GM23338 (cell line): ENCODE results near the gene OR10D3. TPM values are rescaled to one million over a fixed set of nuclear protein-coding genes. Genes with fewer than 3 reads are reported as not detected.

Source experiments
- ATAC-seq: fragments of 200-7000 bp; cut with Tn5 transposase; 3 replicates; pipeline ENCODE4 v1.9.1; 2020
- DNase-seq: peaks from one replicate; pipeline ENCODE4 v3.0.0-alpha.2; 2015; ENCODE audit warnings: low spot score
- H2AFZ ChIP-seq: fragments of 200-600 bp; sonication (generic); 2 replicates; pipeline ENCODE4 v1.8.0; 2016; ENCODE audit warnings: antibody characterized with exemption, mild to moderate bottlenecking, moderate library complexity
- H3F3A ChIP-seq: fragments of 200-600 bp; sonication (generic); replicated peaks from 2 replicates; pipeline ENCODE4 v1.8.0; 2017; ENCODE audit warnings: antibody characterized with exemption, mixed run types, low read depth
- H3K27ac ChIP-seq: fragments of 200-600 bp; sonication (generic); 2 replicates; pipeline ENCODE4 v1.6.1; 2016; ENCODE audit warnings: low read depth
- H3K27me3 ChIP-seq: fragments of 200-600 bp; sonication (generic); 2 replicates; pipeline ENCODE4 v1.8.0; 2016; ENCODE audit warnings: mild to moderate bottlenecking, mixed run types, moderate library complexity; ENCODE audit not compliant: insufficient read depth
- H3K36me3 ChIP-seq: fragments of 200-600 bp; sonication (generic); 2 replicates; pipeline ENCODE4 v1.8.0; 2016; ENCODE audit warnings: mild to moderate bottlenecking; ENCODE audit not compliant: insufficient read depth
- H3K4me1 ChIP-seq: fragments of 200-600 bp; sonication (generic); 2 replicates; pipeline ENCODE4 v1.8.0; 2016; ENCODE audit warnings: mild to moderate bottlenecking, moderate library complexity; ENCODE audit not compliant: insufficient read depth
- H3K4me2 ChIP-seq: fragments of 200-600 bp; sonication (generic); 2 replicates; pipeline ENCODE4 v1.7.1; 2017; ENCODE audit warnings: mixed run types
- H3K4me3 ChIP-seq: fragments of 200-600 bp; sonication (generic); 2 replicates; pipeline ENCODE4 v1.6.1; 2016; ENCODE audit warnings: mixed run types
- H3K79me2 ChIP-seq: fragments of 200-600 bp; sonication (generic); replicated peaks from 2 replicates; pipeline ENCODE4 v1.8.0; 2017; ENCODE audit warnings: mild to moderate bottlenecking; ENCODE audit not compliant: insufficient read depth
- H3K9me2 ChIP-seq: fragments of 200-600 bp; sonication (generic); 2 replicates; pipeline ENCODE4 v1.8.0; 2017; ENCODE audit not compliant: insufficient read depth
- H4K20me1 ChIP-seq: fragments of 200-600 bp; sonication (generic); replicated peaks from 2 replicates; pipeline ENCODE4 v1.8.0; 2017; ENCODE audit warnings: mild to moderate bottlenecking; ENCODE audit not compliant: insufficient read depth
- H3K27ac Mint-ChIP-seq: 2 replicates; pipeline ENCODE4 v1.8.0; 2020; ENCODE audit warnings: inconsistent platforms, mild to moderate bottlenecking, moderate library complexity, mixed read lengths
- H3K27me3 Mint-ChIP-seq: 3 replicates; pipeline ENCODE4 v1.8.0; 2022; ENCODE audit warnings: low read depth, mild to moderate bottlenecking, moderate library complexity, mixed read lengths, inconsistent platforms; ENCODE audit not compliant: insufficient read depth, poor library complexity
- H3K36me3 Mint-ChIP-seq: 3 replicates; pipeline ENCODE4 v1.8.0; 2021; ENCODE audit warnings: low read depth, mild to moderate bottlenecking, inconsistent platforms, moderate library complexity, mixed read lengths
- H3K4me1 Mint-ChIP-seq: 3 replicates; pipeline ENCODE4 v1.8.0; 2020; ENCODE audit warnings: mild to moderate bottlenecking, inconsistent platforms, mixed read lengths
- H3K4me3 Mint-ChIP-seq: 3 replicates; pipeline ENCODE4 v1.8.0; 2021; ENCODE audit warnings: moderate library complexity, mild to moderate bottlenecking, inconsistent platforms, mixed read lengths
- H3K9me3 Mint-ChIP-seq: 3 replicates; pipeline ENCODE4 v1.8.0; 2020; ENCODE audit warnings: moderate library complexity, mild to moderate bottlenecking, inconsistent platforms, mixed read lengths
- CREB1 ChIP-seq: fragments of 250-450 bp; sonication (Bioruptor Pico); IDR thresholded peaks from 2 replicates; pipeline ENCODE4 v1.5.0; 2020; ENCODE audit warnings: low read depth, mild to moderate bottlenecking, moderate library complexity
- CTCF ChIP-seq, 2 experiments: fragments of 200-600 bp in 1 of 2; sonication (generic) in 1 of 2; conservative IDR thresholded peaks; 2 replicates each; pipeline versions ENCODE4 v1.5.1 to v1.6.1; 2016 to 2017; ENCODE audit warnings: antibody characterized with exemption in 2 of 2, low read depth in 2 of 2, mild to moderate bottlenecking in 2 of 2, moderate library complexity in 1 of 2
- EZH2phosphoT487 ChIP-seq: fragments of 200-600 bp; sonication (generic); IDR thresholded peaks from one replicate; pipeline ENCODE4 v1.8.1; 2018; ENCODE audit warnings: antibody characterized with exemption; ENCODE audit not compliant: unreplicated experiment
- JUNB ChIP-seq: IDR thresholded peaks from one replicate; pipeline ENCODE4 v1.6.1; 2016; ENCODE audit warnings: antibody characterized with exemption; ENCODE audit not compliant: unreplicated experiment
- NANOG ChIP-seq: IDR thresholded peaks from 2 replicates; pipeline ENCODE4 v1.6.1; 2016; ENCODE audit warnings: antibody characterized with exemption, borderline replicate concordance
- POLR2AphosphoS5 ChIP-seq: IDR thresholded peaks from 2 replicates; pipeline ENCODE4 v1.6.1; 2016; ENCODE audit warnings: antibody characterized with exemption, low read depth
- REST ChIP-seq: IDR thresholded peaks from one replicate; pipeline ENCODE4 v1.6.1; 2018; ENCODE audit warnings: antibody characterized with exemption; ENCODE audit not compliant: unreplicated experiment
- STAT1 ChIP-seq: IDR thresholded peaks from one replicate; pipeline ENCODE4 v1.6.1; 2016; ENCODE audit warnings: antibody characterized with exemption; ENCODE audit not compliant: unreplicated experiment
- ZNF114 ChIP-seq: fragments of 250-450 bp; sonication (Bioruptor Pico); IDR thresholded peaks from 2 replicates; pipeline ENCODE4 v1.5.0; 2020; ENCODE audit warnings: mild to moderate bottlenecking, moderate library complexity
- ZNF331 ChIP-seq: fragments of 250-450 bp; sonication (Bioruptor Pico); IDR thresholded peaks from 2 replicates; pipeline ENCODE4 v1.5.0; 2020; ENCODE audit warnings: low read depth, mild to moderate bottlenecking, moderate library complexity
- ZNF462 ChIP-seq: fragments of 250-450 bp; sonication (Bioruptor Pico); IDR thresholded peaks from 2 replicates; pipeline ENCODE4 v1.5.0; 2020; ENCODE audit warnings: mild to moderate bottlenecking, moderate library complexity
- polyA plus RNA-seq: library from polyadenylated mRNA; unstranded; fragments of >200 nt; fragmentation: Nextera tagmentation; extraction: Ambion mirVana; gene quantifications from 2 replicates; pipeline ENCODE4 v1.2.1, GENCODE V29; 2016
- total RNA-seq: library from RNA; depleted of rRNA; stranded (reverse); fragments of >200 nt; shearing (Covaris generic); gene quantifications from 2 replicates; pipeline ENCODE4 v1.2.3, GENCODE V29; 2014

OR10D3 gene
- total and polyA plus RNA-seq, 2 experiments from 2014 or later = not detected

GRCh38 chr11:124195189-124195734 lies 12.1 kb downstream of the OR10D3 start:
- H3K27ac Mint-ChIP-seq = no peak overlapping the region
- H4K20me1 ChIP-seq = no peaks in the 10 kb centered on the region
- H3F3A ChIP-seq = no peaks in the 10 kb centered on the region
- no peaks in the 10 kb centered on the region for H3K36me3 ChIP-seq
- no peak overlapping the region for H3K4me3 ChIP-seq
- H3K27me3 ChIP-seq = peaks cover 20% of the 10 kb centered on the region
- H3K79me2 ChIP-seq = no peaks in the 10 kb centered on the region
- H2AFZ ChIP-seq = no peak overlapping the region
- H3K4me2 ChIP-seq = no peak overlapping the region
- H3K4me1 Mint-ChIP-seq = peaks cover 21% of the 10 kb centered on the region
- H3K4me1 ChIP-seq = peaks cover 15% of the 10 kb centered on the region
- H3K27me3 Mint-ChIP-seq = peaks cover 10% of the 10 kb centered on the region
- TF ChIP-seq JUNB = no peak
- peak; percentile 87 to 96 for TF ChIP-seq CTCF (conservative IDR thresholded peaks at IDR 0.05; ENCODE audit: low read depth in 2 of 2)
- H3K4me3 Mint-ChIP-seq = no peak overlapping the region
- H3K36me3 Mint-ChIP-seq = no peaks in the 10 kb centered on the region
- H3K27ac ChIP-seq = no peak overlapping the region
- peak; percentile 96 for ATAC-seq
- peak; percentile 80 for DNase-seq
- H3K9me3 Mint-ChIP-seq = no peaks in the 10 kb centered on the region
- no peaks in the 10 kb centered on the region for H3K9me2 ChIP-seq

GRCh38 chr11:124197999-124198398 lies 14.9 kb downstream of the OR10D3 start:
- H3K27me3 ChIP-seq = no peaks in the 10 kb centered on the region
- H3K9me2 ChIP-seq = no peaks in the 10 kb centered on the region
- no peaks in the 10 kb centered on the region for H4K20me1 ChIP-seq
- Mint-ChIP-seq H3K4me1 (peaks cover 12% of the 10 kb centered on the region), H3K27me3 (peaks cover 3% of the 10 kb centered on the region), H3K9me3 (no peaks in the 10 kb centered on the region), H3K4me3 (no peak overlapping the region), H3K36me3 (no peaks in the 10 kb centered on the region), H3K27ac (no peak overlapping the region)
- no peaks in the 10 kb centered on the region for H3K79me2 ChIP-seq
- peaks cover 11% of the 10 kb centered on the region for H3K4me1 ChIP-seq
- no peak overlapping the region for H2AFZ ChIP-seq
- no peaks in the 10 kb centered on the region for H3K36me3 ChIP-seq
- no peak overlapping the region for H3K27ac ChIP-seq
- H3F3A ChIP-seq = no peaks in the 10 kb centered on the region
- H3K4me2 ChIP-seq = no peak overlapping the region
- DNase-seq (no peak), ATAC-seq (no peak)
- H3K4me3 ChIP-seq = no peak overlapping the region
- TF ChIP-seq ZNF462 = no peak
- no peak for TF ChIP-seq EZH2phosphoT487
- no peak for TF ChIP-seq STAT1
- TF ChIP-seq ZNF331 (CRISPR knock-in tag) = no peak
- TF ChIP-seq CREB1 = no peak
- no peak for TF ChIP-seq ZNF114 (CRISPR knock-in tag)
- no peak for TF ChIP-seq JUNB
- TF ChIP-seq NANOG = no peak
- no peak for TF ChIP-seq POLR2AphosphoS5
- no peak for TF ChIP-seq REST
